GM23338 (cell line): ENCODE measurements around the gene SEMA3C. TPM values are rescaled to one million over a fixed set of nuclear protein-coding genes. Genes with fewer than 3 reads are reported as not detected.

Source experiments
- ATAC-seq: fragments of 200-7000 bp; cut with Tn5 transposase; 3 replicates; pipeline ENCODE4 v1.9.1; 2020
- DNase-seq: peaks from one replicate; pipeline ENCODE4 v3.0.0-alpha.2; 2015; ENCODE audit warnings: low spot score
- H2AFZ ChIP-seq: fragments of 200-600 bp; sonication (generic); 2 replicates; pipeline ENCODE4 v1.8.0; 2016; ENCODE audit warnings: antibody characterized with exemption, mild to moderate bottlenecking, moderate library complexity
- H3F3A ChIP-seq: fragments of 200-600 bp; sonication (generic); replicated peaks from 2 replicates; pipeline ENCODE4 v1.8.0; 2017; ENCODE audit warnings: antibody characterized with exemption, mixed run types, low read depth
- H3K27ac ChIP-seq: fragments of 200-600 bp; sonication (generic); 2 replicates; pipeline ENCODE4 v1.6.1; 2016; ENCODE audit warnings: low read depth
- H3K27me3 ChIP-seq: fragments of 200-600 bp; sonication (generic); 2 replicates; pipeline ENCODE4 v1.8.0; 2016; ENCODE audit warnings: mild to moderate bottlenecking, mixed run types, moderate library complexity; ENCODE audit not compliant: insufficient read depth
- H3K36me3 ChIP-seq: fragments of 200-600 bp; sonication (generic); 2 replicates; pipeline ENCODE4 v1.8.0; 2016; ENCODE audit warnings: mild to moderate bottlenecking; ENCODE audit not compliant: insufficient read depth
- H3K4me1 ChIP-seq: fragments of 200-600 bp; sonication (generic); 2 replicates; pipeline ENCODE4 v1.8.0; 2016; ENCODE audit warnings: mild to moderate bottlenecking, moderate library complexity; ENCODE audit not compliant: insufficient read depth
- H3K4me2 ChIP-seq: fragments of 200-600 bp; sonication (generic); 2 replicates; pipeline ENCODE4 v1.7.1; 2017; ENCODE audit warnings: mixed run types
- H3K4me3 ChIP-seq: fragments of 200-600 bp; sonication (generic); 2 replicates; pipeline ENCODE4 v1.6.1; 2016; ENCODE audit warnings: mixed run types
- H3K79me2 ChIP-seq: fragments of 200-600 bp; sonication (generic); replicated peaks from 2 replicates; pipeline ENCODE4 v1.8.0; 2017; ENCODE audit warnings: mild to moderate bottlenecking; ENCODE audit not compliant: insufficient read depth
- H3K9me2 ChIP-seq: fragments of 200-600 bp; sonication (generic); 2 replicates; pipeline ENCODE4 v1.8.0; 2017; ENCODE audit not compliant: insufficient read depth
- H4K20me1 ChIP-seq: fragments of 200-600 bp; sonication (generic); replicated peaks from 2 replicates; pipeline ENCODE4 v1.8.0; 2017; ENCODE audit warnings: mild to moderate bottlenecking; ENCODE audit not compliant: insufficient read depth
- H3K27ac Mint-ChIP-seq: 2 replicates; pipeline ENCODE4 v1.8.0; 2020; ENCODE audit warnings: inconsistent platforms, mild to moderate bottlenecking, moderate library complexity, mixed read lengths
- H3K27me3 Mint-ChIP-seq: 3 replicates; pipeline ENCODE4 v1.8.0; 2022; ENCODE audit warnings: low read depth, mild to moderate bottlenecking, moderate library complexity, mixed read lengths, inconsistent platforms; ENCODE audit not compliant: insufficient read depth, poor library complexity
- H3K36me3 Mint-ChIP-seq: 3 replicates; pipeline ENCODE4 v1.8.0; 2021; ENCODE audit warnings: low read depth, mild to moderate bottlenecking, inconsistent platforms, moderate library complexity, mixed read lengths
- H3K4me1 Mint-ChIP-seq: 3 replicates; pipeline ENCODE4 v1.8.0; 2020; ENCODE audit warnings: mild to moderate bottlenecking, inconsistent platforms, mixed read lengths
- H3K4me3 Mint-ChIP-seq: 3 replicates; pipeline ENCODE4 v1.8.0; 2021; ENCODE audit warnings: moderate library complexity, mild to moderate bottlenecking, inconsistent platforms, mixed read lengths
- H3K9me3 Mint-ChIP-seq: 3 replicates; pipeline ENCODE4 v1.8.0; 2020; ENCODE audit warnings: moderate library complexity, mild to moderate bottlenecking, inconsistent platforms, mixed read lengths
- CREB1 ChIP-seq: fragments of 250-450 bp; sonication (Bioruptor Pico); IDR thresholded peaks from 2 replicates; pipeline ENCODE4 v1.5.0; 2020; ENCODE audit warnings: low read depth, mild to moderate bottlenecking, moderate library complexity
- CTCF ChIP-seq, 2 experiments: fragments of 200-600 bp in 1 of 2; sonication (generic) in 1 of 2; conservative IDR thresholded peaks; 2 replicates each; pipeline versions ENCODE4 v1.5.1 to v1.6.1; 2016 to 2017; ENCODE audit warnings: antibody characterized with exemption in 2 of 2, low read depth in 2 of 2, mild to moderate bottlenecking in 2 of 2, moderate library complexity in 1 of 2
- ETS1 ChIP-seq: IDR thresholded peaks from 2 replicates; pipeline ENCODE4 v1.6.1; 2016; ENCODE audit warnings: antibody characterized with exemption
- EZH2 ChIP-seq: fragments of 200-600 bp; sonication (generic); IDR thresholded peaks from one replicate; pipeline ENCODE4 v1.8.0; 2017; ENCODE audit warnings: antibody characterized with exemption, mild to moderate bottlenecking, low read depth; ENCODE audit not compliant: unreplicated experiment
- EZH2phosphoT487 ChIP-seq: fragments of 200-600 bp; sonication (generic); IDR thresholded peaks from one replicate; pipeline ENCODE4 v1.8.1; 2018; ENCODE audit warnings: antibody characterized with exemption; ENCODE audit not compliant: unreplicated experiment
- JUNB ChIP-seq: IDR thresholded peaks from one replicate; pipeline ENCODE4 v1.6.1; 2016; ENCODE audit warnings: antibody characterized with exemption; ENCODE audit not compliant: unreplicated experiment
- NANOG ChIP-seq: IDR thresholded peaks from 2 replicates; pipeline ENCODE4 v1.6.1; 2016; ENCODE audit warnings: antibody characterized with exemption, borderline replicate concordance
- POLR2AphosphoS5 ChIP-seq: IDR thresholded peaks from 2 replicates; pipeline ENCODE4 v1.6.1; 2016; ENCODE audit warnings: antibody characterized with exemption, low read depth
- REST ChIP-seq: IDR thresholded peaks from one replicate; pipeline ENCODE4 v1.6.1; 2018; ENCODE audit warnings: antibody characterized with exemption; ENCODE audit not compliant: unreplicated experiment
- STAT1 ChIP-seq: IDR thresholded peaks from one replicate; pipeline ENCODE4 v1.6.1; 2016; ENCODE audit warnings: antibody characterized with exemption; ENCODE audit not compliant: unreplicated experiment
- ZNF114 ChIP-seq: fragments of 250-450 bp; sonication (Bioruptor Pico); IDR thresholded peaks from 2 replicates; pipeline ENCODE4 v1.5.0; 2020; ENCODE audit warnings: mild to moderate bottlenecking, moderate library complexity
- ZNF331 ChIP-seq: fragments of 250-450 bp; sonication (Bioruptor Pico); IDR thresholded peaks from 2 replicates; pipeline ENCODE4 v1.5.0; 2020; ENCODE audit warnings: low read depth, mild to moderate bottlenecking, moderate library complexity
- ZNF462 ChIP-seq: fragments of 250-450 bp; sonication (Bioruptor Pico); IDR thresholded peaks from 2 replicates; pipeline ENCODE4 v1.5.0; 2020; ENCODE audit warnings: mild to moderate bottlenecking, moderate library complexity
- polyA plus RNA-seq: library from polyadenylated mRNA; unstranded; fragments of >200 nt; fragmentation: Nextera tagmentation; extraction: Ambion mirVana; gene quantifications from 2 replicates; pipeline ENCODE4 v1.2.1, GENCODE V29; 2016
- total RNA-seq: library from RNA; depleted of rRNA; stranded (reverse); fragments of >200 nt; shearing (Covaris generic); gene quantifications from 2 replicates; pipeline ENCODE4 v1.2.3, GENCODE V29; 2014

The SEMA3C gene
- total and polyA plus RNA-seq, 2 experiments from 2014 or later: 1.0 to 3.5 TPM

GRCh38 chr7:80873140-80873539 lies 45.7 kb downstream of the SEMA3C start:
- Histone ChIP-seq H3K36me3 (no peaks in the 10 kb centered on the region), H3F3A (no peaks in the 10 kb centered on the region), H3K79me2 (no peaks in the 10 kb centered on the region), H3K27ac (no peak overlapping the region), H3K4me2 (no peak overlapping the region), H3K4me1 (peaks cover 4% of the 10 kb centered on the region; the same call in 1 of the 2 replicates), H3K9me2 (peaks cover 3% of the 10 kb centered on the region; the same call in 1 of the 2 replicates), H3K4me3 (no peak overlapping the region), H4K20me1 (no peaks in the 10 kb centered on the region), H3K27me3 (no peaks in the 10 kb centered on the region), H2AFZ (no peak overlapping the region)
- DNase-seq: no peak
- H3K4me3 Mint-ChIP-seq: no peak overlapping the region
- H3K27ac Mint-ChIP-seq: no peak overlapping the region
- TF ChIP-seq JUNB (no peak), ZNF331 (CRISPR knock-in tag) (no peak), STAT1 (no peak), CTCF (conservative IDR thresholded peaks at IDR 0.05; ENCODE audit: low read depth in 2 of 2) (no peak), ZNF114 (CRISPR knock-in tag) (no peak), EZH2phosphoT487 (no peak), ETS1 (no peak), CREB1 (CRISPR knock-in tag) (no peak), EZH2 (no peak), ZNF462 (CRISPR knock-in tag) (no peak), POLR2AphosphoS5 (no peak), REST (no peak), NANOG (no peak)
- H3K9me3 Mint-ChIP-seq: no peaks in the 10 kb centered on the region
- no peaks in the 10 kb centered on the region for H3K27me3 Mint-ChIP-seq
- H3K4me1 Mint-ChIP-seq: peaks cover 12% of the 10 kb centered on the region
- no peaks in the 10 kb centered on the region for H3K36me3 Mint-ChIP-seq
- no peak for ATAC-seq
